Bronchial epithelial cell (primary cell): ENCODE results near the gene KRT36. TPM values are rescaled to one million over a fixed set of nuclear protein-coding genes. Genes with fewer than 3 reads are reported as not detected.
A peak's percentile ranks its signal among the peaks of the same experiment; 100 is the strongest.

Experiments
- DNase-seq: peaks from one replicate; pipeline ENCODE4 v3.0.0-alpha.2; 2010; ENCODE audit warnings: low read depth
- FAIRE-seq: peaks from 2 replicates; lab custom pipeline; 2011; peaks lifted over from hg19 to GRCh38; lab: Jason Lieb, UNC
- H3K27me3 ChIP-seq: 2 replicates; pipeline ENCODE4 v1.5.1; 2011; ENCODE audit warnings: low read length; ENCODE audit not compliant: control insufficient read depth, insufficient read depth
- H3K36me3 ChIP-seq: 2 replicates; pipeline ENCODE4 v1.5.1; 2011; ENCODE audit warnings: low read length; ENCODE audit not compliant: control insufficient read depth, insufficient read depth
- H3K4me3 ChIP-seq: 2 replicates; pipeline ENCODE4 v1.5.1; 2011; ENCODE audit warnings: mild to moderate bottlenecking, low read depth, low read length, control low read depth
- total RNA-seq: library from RNA; depleted of rRNA; stranded (reverse); fragments of >200 nt; gene quantifications from 2 replicates; pipeline ENCODE4 v1.2.1, GENCODE V29; 2014
- TF ChIP-seq, protein P1 (sequence below): IDR thresholded peaks from 2 replicates; pipeline ENCODE4 v1.5.1; 2011; ENCODE audit warnings: mild to moderate bottlenecking, moderate library complexity, low read length, control low read depth, inconsistent platforms; ENCODE audit not compliant: insufficient read depth, severe bottlenecking

The KRT36 gene
- total RNA-seq, 1 donor from 2014 or later: under 0.01 TPM

DNA sequence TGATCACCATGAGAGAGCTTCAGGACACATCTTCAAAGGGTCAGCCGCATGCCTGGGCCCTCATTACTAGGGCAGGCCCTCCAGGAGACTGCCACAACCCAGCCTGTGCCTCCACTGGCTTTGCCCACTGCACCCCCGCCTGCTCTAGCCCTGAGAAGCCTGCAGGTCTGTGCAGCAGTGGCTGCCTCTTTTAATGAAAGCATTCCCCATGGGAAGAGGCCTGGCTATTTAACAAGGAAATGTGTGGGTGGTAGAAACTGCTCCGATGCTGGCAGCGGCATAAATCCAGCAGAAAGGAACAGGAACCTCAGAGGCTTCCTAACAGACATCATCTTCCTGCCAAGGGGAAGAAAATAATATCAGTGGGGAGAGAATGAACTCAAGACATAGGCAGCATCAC is 22.1 kb downstream of the KRT36 start:
- FAIRE-seq (no peak), DNase-seq (peak; percentile 38)
- TF ChIP-seq, protein P1, sequence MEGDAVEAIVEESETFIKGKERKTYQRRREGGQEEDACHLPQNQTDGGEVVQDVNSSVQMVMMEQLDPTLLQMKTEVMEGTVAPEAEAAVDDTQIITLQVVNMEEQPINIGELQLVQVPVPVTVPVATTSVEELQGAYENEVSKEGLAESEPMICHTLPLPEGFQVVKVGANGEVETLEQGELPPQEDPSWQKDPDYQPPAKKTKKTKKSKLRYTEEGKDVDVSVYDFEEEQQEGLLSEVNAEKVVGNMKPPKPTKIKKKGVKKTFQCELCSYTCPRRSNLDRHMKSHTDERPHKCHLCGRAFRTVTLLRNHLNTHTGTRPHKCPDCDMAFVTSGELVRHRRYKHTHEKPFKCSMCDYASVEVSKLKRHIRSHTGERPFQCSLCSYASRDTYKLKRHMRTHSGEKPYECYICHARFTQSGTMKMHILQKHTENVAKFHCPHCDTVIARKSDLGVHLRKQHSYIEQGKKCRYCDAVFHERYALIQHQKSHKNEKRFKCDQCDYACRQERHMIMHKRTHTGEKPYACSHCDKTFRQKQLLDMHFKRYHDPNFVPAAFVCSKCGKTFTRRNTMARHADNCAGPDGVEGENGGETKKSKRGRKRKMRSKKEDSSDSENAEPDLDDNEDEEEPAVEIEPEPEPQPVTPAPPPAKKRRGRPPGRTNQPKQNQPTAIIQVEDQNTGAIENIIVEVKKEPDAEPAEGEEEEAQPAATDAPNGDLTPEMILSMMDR: no peak
- Histone ChIP-seq H3K4me3 (no peak overlapping the region), H3K36me3 (no peaks in the 10 kb centered on the region), H3K27me3 (no peaks in the 10 kb centered on the region)

DNA sequence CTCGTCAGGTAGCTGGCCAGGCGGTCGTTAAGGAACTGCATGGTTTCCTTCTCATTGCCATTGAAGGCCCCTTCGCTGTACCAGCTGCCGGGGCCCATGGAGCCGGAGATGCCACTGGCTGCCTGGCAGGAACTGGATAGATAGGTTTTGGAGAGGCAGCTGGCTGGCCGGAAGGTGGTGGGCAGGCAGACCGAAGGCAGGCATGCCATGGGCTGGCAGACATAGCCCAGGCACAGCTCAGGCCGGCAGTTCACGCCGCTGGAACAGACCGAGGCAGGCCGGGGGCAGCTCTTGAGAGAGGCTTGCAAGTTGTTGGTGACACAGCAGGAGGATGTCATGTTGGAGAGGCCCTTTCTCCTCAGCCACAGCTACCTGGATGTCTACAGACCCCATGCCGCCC is 22.7 kb downstream of the KRT36 start, which contains the start of gene KRT32:
KRT32 (minus strand) TSS at position 399 of the 400 bp plus-strand sequence; CDS start at position 338, 61 bp downstream.
- no peak for FAIRE-seq
- Histone ChIP-seq H3K4me3 (no peak within 1 kb of the TSS), H3K36me3 (no peaks in the 10 kb centered on the region), H3K27me3 (no peaks in the 10 kb centered on the region)
- DNase-seq: no peak
- TF ChIP-seq, protein P1: no peak

DNA sequence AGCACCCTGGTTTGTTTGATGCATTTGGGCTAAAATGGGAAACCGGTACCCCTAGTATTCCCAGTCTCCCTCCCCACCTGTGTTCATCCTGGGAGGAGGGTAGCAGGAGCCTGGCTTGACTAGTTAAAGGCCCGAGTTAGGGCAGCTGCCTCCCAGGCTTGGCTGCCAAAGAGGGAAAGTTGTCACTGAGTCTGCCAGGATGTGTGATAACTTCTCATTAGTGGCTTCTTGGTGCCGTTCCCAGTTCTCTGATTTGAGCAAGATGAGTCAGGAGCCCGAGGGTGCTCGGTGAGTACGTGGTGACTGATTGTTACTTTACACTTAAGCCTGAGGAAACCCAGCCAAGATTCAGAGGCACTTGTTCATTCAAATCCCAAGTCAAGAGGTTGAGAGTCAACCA is 25.0 kb downstream of the KRT36 start:
- TF ChIP-seq, protein P1: no peak
- H3K27me3 ChIP-seq: no peaks in the 10 kb centered on the region
- DNase-seq: peak; percentile 99
- H3K36me3 ChIP-seq: no peaks in the 10 kb centered on the region
- FAIRE-seq: peak; percentile 91
- H3K4me3 ChIP-seq: no peak overlapping the region

DNA sequence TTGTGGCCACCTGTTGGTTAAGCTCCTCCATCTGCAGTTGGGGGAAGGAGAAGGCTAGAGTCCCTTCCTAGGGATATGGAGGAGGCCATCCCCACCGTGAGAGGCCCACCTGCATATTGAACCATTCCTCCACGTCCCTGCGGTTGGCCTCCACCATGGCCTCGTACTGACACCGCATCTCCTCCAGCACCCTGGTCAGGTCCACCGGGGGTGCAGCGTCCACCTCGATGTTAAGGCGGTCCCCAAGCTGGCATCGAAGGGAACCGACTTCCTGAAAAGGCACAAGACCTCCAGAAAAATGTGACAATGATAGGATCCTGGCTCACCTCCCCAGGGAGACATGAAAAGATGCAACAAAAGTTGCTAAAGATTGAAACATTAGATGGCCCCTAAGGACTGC is 25.5 kb downstream of the KRT36 start:
- H3K4me3 ChIP-seq: no peak overlapping the region
- peak; percentile 52 for FAIRE-seq
- no peaks in the 10 kb centered on the region for H3K27me3 ChIP-seq
- DNase-seq: no peak
- no peaks in the 10 kb centered on the region for H3K36me3 ChIP-seq
- TF ChIP-seq, protein P1: no peak

DNA sequence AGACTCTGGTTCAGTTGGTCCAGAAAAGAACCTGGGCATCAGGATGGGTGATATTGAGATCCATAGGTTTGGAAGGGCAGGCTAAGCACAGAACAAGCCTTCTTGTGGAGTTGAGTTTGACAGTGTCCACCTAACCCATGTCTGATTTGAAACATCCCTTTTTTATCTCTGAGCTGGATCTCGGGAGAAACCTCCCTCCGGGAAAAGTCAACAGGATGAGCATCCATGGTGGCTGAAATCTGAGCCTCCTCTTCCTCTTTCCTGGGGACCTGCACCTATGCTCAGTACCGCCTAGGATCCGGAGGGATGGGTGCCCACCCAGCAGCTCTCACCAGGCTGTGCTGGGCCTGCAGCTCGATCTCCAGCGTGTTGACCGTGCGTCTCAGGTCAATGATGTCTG is 26.0 kb downstream of the KRT36 start:
- FAIRE-seq (no peak), DNase-seq (no peak)
- Histone ChIP-seq H3K4me3 (no peak overlapping the region), H3K36me3 (no peaks in the 10 kb centered on the region), H3K27me3 (no peaks in the 10 kb centered on the region)
- TF ChIP-seq, protein P1: no peak

DNA sequence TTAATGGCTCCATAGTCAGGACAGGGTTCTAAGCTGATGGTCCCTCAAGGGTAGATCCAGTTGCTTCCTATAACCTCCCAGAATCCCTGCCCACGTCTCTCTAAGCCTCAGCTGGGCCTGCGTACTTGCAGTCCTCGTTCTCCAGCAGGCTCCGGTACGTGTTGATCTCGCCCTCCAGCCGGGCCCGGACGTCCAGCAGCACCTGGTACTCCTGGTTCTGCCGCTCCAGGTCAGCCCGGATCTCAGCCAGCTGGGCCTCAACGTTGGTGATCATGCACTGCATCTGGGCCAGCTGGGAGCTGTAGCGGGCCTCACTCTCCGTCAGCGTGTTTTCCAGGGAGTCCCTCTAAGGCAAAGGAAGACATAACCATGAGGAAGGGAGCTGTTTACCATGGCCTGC is 27.0 kb downstream of the KRT36 start:
- FAIRE-seq: no peak
- TF ChIP-seq, protein P1: no peak
- DNase-seq: no peak

More for the DNA sequence above, 27.0 kb downstream of the KRT36 start:
- H3K27me3 ChIP-seq: no peaks in the 10 kb centered on the region
- no peaks in the 10 kb centered on the region for H3K36me3 ChIP-seq
- H3K4me3 ChIP-seq: no peak overlapping the region
